Astrocyte (in vitro differentiated cells and primary cell): ENCODE measurements around the gene SPG21. TPM values are rescaled to one million over a fixed set of nuclear protein-coding genes. Genes with fewer than 3 reads are reported as not detected.

ENCODE experiments used
- DNase-seq: peaks from one replicate; pipeline ENCODE4 v3.0.0-alpha.2; 2010; ENCODE audit warnings: low read depth
- FAIRE-seq: peaks from 2 replicates; lab custom pipeline; 2011; peaks lifted over from hg19 to GRCh38; lab: Jason Lieb, UNC
- H2AFZ ChIP-seq: 2 replicates; pipeline ENCODE4 v1.6.0; 2012; ENCODE audit warnings: low read depth, low read length, inconsistent platforms
- H3K27ac ChIP-seq: 2 replicates; pipeline ENCODE4 v1.5.1; 2011; ENCODE audit warnings: low read depth, low read length, inconsistent platforms
- H3K27me3 ChIP-seq: 2 replicates; pipeline ENCODE4 v1.6.0; 2011; ENCODE audit warnings: low read length, inconsistent platforms; ENCODE audit not compliant: insufficient read depth
- H3K36me3 ChIP-seq: 2 replicates; pipeline ENCODE4 v1.5.1; 2011; ENCODE audit warnings: low read length, inconsistent platforms; ENCODE audit not compliant: insufficient read depth
- H3K4me1 ChIP-seq: 2 replicates; pipeline ENCODE4 v1.5.1; 2011; ENCODE audit warnings: low read length, inconsistent platforms; ENCODE audit not compliant: insufficient read depth
- H3K4me2 ChIP-seq: 2 replicates; pipeline ENCODE4 v1.6.0; 2012; ENCODE audit warnings: low read length, inconsistent platforms
- H3K4me3 ChIP-seq: 2 replicates; pipeline ENCODE4 v1.5.1; 2011; ENCODE audit warnings: low read depth, mild to moderate bottlenecking, low read length, inconsistent platforms; ENCODE audit not compliant: insufficient read depth
- H3K79me2 ChIP-seq: 2 replicates; pipeline ENCODE4 v1.6.0; 2012; ENCODE audit warnings: mild to moderate bottlenecking, low read length, inconsistent platforms; ENCODE audit not compliant: insufficient read depth
- H3K9ac ChIP-seq: 2 replicates; pipeline ENCODE4 v1.6.0; 2012; ENCODE audit warnings: mild to moderate bottlenecking, low read length, inconsistent platforms
- H3K9me3 ChIP-seq: 2 replicates; pipeline ENCODE4 v1.5.1; 2012; ENCODE audit warnings: low read depth, mild to moderate bottlenecking, low read length, inconsistent platforms; ENCODE audit not compliant: insufficient read depth
- H4K20me1 ChIP-seq: 2 replicates; pipeline ENCODE4 v1.6.0; 2012; ENCODE audit warnings: low read length, inconsistent platforms; ENCODE audit not compliant: insufficient read depth
- H3K27ac Mint-ChIP-seq: one replicate; pipeline ENCODE4 v1.8.0; 2021; ENCODE audit warnings: mild to moderate bottlenecking, mixed read lengths; ENCODE audit not compliant: unreplicated experiment
- H3K27me3 Mint-ChIP-seq: one replicate; pipeline ENCODE4 v1.8.0; 2021; ENCODE audit warnings: low read depth, mixed read lengths; ENCODE audit not compliant: unreplicated experiment
- H3K36me3 Mint-ChIP-seq: one replicate; pipeline ENCODE4 v1.8.0; 2021; ENCODE audit warnings: low read depth, mixed read lengths; ENCODE audit not compliant: unreplicated experiment
- H3K4me1 Mint-ChIP-seq: one replicate; pipeline ENCODE4 v1.8.0; 2021; ENCODE audit warnings: low read depth, mixed read lengths; ENCODE audit not compliant: unreplicated experiment
- H3K4me3 Mint-ChIP-seq: one replicate; pipeline ENCODE4 v1.8.0; 2021; ENCODE audit warnings: mild to moderate bottlenecking, moderate library complexity, mixed read lengths; ENCODE audit not compliant: unreplicated experiment
- H3K9me3 Mint-ChIP-seq: one replicate; pipeline ENCODE4 v1.8.0; 2021; ENCODE audit warnings: mild to moderate bottlenecking, mixed read lengths; ENCODE audit not compliant: unreplicated experiment
- EZH2 ChIP-seq: IDR thresholded peaks from 2 replicates; pipeline ENCODE4 v1.6.1; 2012; ENCODE audit warnings: mild to moderate bottlenecking, low read length, inconsistent platforms; ENCODE audit not compliant: insufficient read depth
- total RNA-seq: library from RNA; stranded (reverse); gene quantifications from 2 replicates; pipeline ENCODE4 v1.2.1, GENCODE V29; 2021
- TF ChIP-seq, protein P1 (sequence below): IDR thresholded peaks from 2 replicates; pipeline ENCODE4 v1.5.1; 2011; ENCODE audit warnings: low read depth, mild to moderate bottlenecking, inconsistent platforms, low read length, moderate library complexity; ENCODE audit not compliant: insufficient read depth

The SPG21 gene
- total RNA-seq, 1 donor from 2014 or later = 60.2 TPM

DNA sequence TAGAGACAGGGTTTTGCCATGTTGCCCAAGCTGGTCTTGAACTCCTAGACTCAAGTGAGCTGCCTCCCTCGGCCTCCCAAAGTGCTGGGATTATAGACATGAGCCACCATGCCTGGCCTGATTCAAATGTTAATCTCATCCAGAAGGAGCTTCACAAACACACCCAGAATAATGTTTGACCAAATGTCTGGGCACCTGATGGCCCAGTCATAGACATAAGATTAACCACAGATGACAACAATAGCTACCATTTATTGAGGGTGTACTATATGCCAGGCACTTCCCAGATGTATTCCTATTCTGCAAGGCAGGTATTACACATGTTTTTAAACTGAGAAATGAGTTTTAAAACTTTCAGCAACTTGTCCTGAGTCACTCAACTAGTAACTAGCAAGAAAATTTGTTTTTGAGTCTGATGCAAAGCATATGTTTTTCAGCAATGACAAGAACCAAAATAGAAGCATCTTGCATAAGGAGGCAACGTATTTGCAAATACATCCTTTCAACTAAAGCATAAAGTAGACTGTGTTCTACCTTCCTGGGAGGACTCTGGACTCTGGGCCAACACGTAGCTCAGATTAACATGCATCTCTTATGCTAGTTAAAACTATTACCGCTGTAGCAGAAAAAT lies 8.1 kb upstream of the SPG21 start:
- no peaks in the 10 kb centered on the region for H3K4me1 Mint-ChIP-seq
- no peak overlapping the region for H3K27ac Mint-ChIP-seq
- Histone ChIP-seq H3K4me3 (no peak overlapping the region), H3K27ac (no peak overlapping the region), H2AFZ (no peak overlapping the region), H3K9me3 (no peaks in the 10 kb centered on the region), H3K79me2 (no peaks in the 10 kb centered on the region), H4K20me1 (no peaks in the 10 kb centered on the region), H3K27me3 (no peaks in the 10 kb centered on the region), H3K36me3 (peaks cover 2% of the 10 kb centered on the region), H3K4me2 (no peak overlapping the region), H3K4me1 (no peaks in the 10 kb centered on the region), H3K9ac (no peak overlapping the region)
- H3K9me3 Mint-ChIP-seq = no peaks in the 10 kb centered on the region
- DNase-seq = no peak
- H3K4me3 Mint-ChIP-seq = no peak overlapping the region
- TF ChIP-seq, protein P1, sequence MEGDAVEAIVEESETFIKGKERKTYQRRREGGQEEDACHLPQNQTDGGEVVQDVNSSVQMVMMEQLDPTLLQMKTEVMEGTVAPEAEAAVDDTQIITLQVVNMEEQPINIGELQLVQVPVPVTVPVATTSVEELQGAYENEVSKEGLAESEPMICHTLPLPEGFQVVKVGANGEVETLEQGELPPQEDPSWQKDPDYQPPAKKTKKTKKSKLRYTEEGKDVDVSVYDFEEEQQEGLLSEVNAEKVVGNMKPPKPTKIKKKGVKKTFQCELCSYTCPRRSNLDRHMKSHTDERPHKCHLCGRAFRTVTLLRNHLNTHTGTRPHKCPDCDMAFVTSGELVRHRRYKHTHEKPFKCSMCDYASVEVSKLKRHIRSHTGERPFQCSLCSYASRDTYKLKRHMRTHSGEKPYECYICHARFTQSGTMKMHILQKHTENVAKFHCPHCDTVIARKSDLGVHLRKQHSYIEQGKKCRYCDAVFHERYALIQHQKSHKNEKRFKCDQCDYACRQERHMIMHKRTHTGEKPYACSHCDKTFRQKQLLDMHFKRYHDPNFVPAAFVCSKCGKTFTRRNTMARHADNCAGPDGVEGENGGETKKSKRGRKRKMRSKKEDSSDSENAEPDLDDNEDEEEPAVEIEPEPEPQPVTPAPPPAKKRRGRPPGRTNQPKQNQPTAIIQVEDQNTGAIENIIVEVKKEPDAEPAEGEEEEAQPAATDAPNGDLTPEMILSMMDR = no peak
- TF ChIP-seq EZH2 = no peak
- no peaks in the 10 kb centered on the region for H3K27me3 Mint-ChIP-seq
- peaks cover 3% of the 10 kb centered on the region for H3K36me3 Mint-ChIP-seq
- no peak for FAIRE-seq

DNA sequence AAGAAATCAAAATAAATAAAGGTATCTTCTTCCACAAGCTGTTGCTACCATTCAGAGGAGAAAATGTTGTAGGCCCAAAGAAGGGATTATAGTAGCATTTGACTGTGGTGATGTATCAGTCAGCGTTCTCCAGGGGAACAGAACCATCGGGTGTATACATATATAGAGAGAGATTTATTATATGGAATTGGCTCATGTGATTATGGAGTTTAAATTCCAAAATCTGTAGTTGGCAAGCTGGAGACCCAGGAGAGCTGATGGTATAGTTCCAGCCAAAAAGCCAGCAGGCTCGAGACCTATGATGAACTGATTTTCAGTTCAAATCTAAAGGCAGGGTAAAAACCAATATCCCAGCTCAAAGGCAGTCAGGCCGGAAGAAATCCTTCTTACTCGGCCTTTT lies 7.4 kb upstream of the SPG21 start:
- Histone ChIP-seq H3K36me3 (no peaks in the 10 kb centered on the region), H3K4me2 (no peak overlapping the region), H3K9ac (no peak overlapping the region), H4K20me1 (no peaks in the 10 kb centered on the region), H2AFZ (no peak overlapping the region), H3K27me3 (no peaks in the 10 kb centered on the region), H3K4me3 (no peak overlapping the region), H3K4me1 (no peaks in the 10 kb centered on the region), H3K79me2 (no peaks in the 10 kb centered on the region), H3K9me3 (no peaks in the 10 kb centered on the region), H3K27ac (no peak overlapping the region)
- Mint-ChIP-seq H3K27ac (no peak overlapping the region), H3K27me3 (no peaks in the 10 kb centered on the region), H3K36me3 (peaks cover 3% of the 10 kb centered on the region), H3K9me3 (no peaks in the 10 kb centered on the region), H3K4me3 (no peak overlapping the region), H3K4me1 (no peaks in the 10 kb centered on the region)
- DNase-seq (no peak), FAIRE-seq (no peak)
- TF ChIP-seq EZH2 = no peak
- TF ChIP-seq, protein P1 = no peak

DNA sequence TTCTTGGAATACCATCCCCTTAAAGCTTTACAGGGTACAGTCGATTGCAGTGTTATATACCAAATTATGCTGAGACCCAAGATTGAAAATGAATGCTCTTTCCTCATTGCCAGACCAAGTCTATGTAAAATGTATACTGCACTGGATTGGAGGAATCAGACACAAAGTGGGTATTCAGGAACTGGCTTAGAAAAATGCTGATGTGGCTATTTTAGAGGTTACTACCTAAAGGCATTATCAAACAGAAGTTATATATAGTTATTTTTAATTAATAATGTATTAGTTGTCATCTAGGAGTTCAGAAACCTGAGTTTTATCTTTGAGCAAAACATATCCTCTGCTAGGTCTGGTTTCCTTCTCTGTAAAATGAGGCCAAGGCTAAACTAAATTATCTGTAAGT lies 3.6 kb upstream of the SPG21 start:
- H3K27me3 ChIP-seq = no peaks in the 10 kb centered on the region
- H3K4me2 ChIP-seq = no peak overlapping the region

More for the DNA sequence above, 3.6 kb upstream of the SPG21 start:
- no peak for DNase-seq
- Histone ChIP-seq H3K79me2 (peaks cover 16% of the 10 kb centered on the region), H2AFZ (no peak overlapping the region), H3K4me3 (no peak overlapping the region), H3K9ac (no peak overlapping the region), H3K4me1 (no peaks in the 10 kb centered on the region), H3K9me3 (no peaks in the 10 kb centered on the region), H3K36me3 (no peaks in the 10 kb centered on the region), H4K20me1 (no peaks in the 10 kb centered on the region), H3K27ac (no peak overlapping the region)
- Mint-ChIP-seq H3K36me3 (no peaks in the 10 kb centered on the region), H3K9me3 (no peaks in the 10 kb centered on the region), H3K4me3 (peak overlapping the region; percentile 2), H3K27ac (no peak overlapping the region), H3K4me1 (peaks cover 3% of the 10 kb centered on the region), H3K27me3 (no peaks in the 10 kb centered on the region)
- TF ChIP-seq, protein P1 = no peak
- TF ChIP-seq EZH2 = no peak
- FAIRE-seq = no peak
